ENCODE measurements around the gene OR6N2.

Gene OR6N2

GRCh38 chr1:158814970-158815369 is 34.0 kb upstream of the OR6N2 start:
- TF ChIP-seq CTCF (IDR thresholded peaks at IDR 0.05; ENCODE audit: insufficient read depth, low read length, poor library complexity, severe bottlenecking) (no peak), EZH2phosphoT487 (conservative IDR thresholded peaks at IDR 0.05; ENCODE audit: low read length) (no peak)
- Histone ChIP-seq H3K79me2 (ENCODE audit: insufficient read depth, low read length) (no peaks in the 10 kb centered on the region), H3K9ac (ENCODE audit: low read length) (no peak overlapping the region), H3K4me3 (ENCODE audit: insufficient read depth, low read length, poor library complexity, severe bottlenecking) (no peak overlapping the region), H3K4me2 (ENCODE audit: low read depth, low read length, poor library complexity, severe bottlenecking) (no peak overlapping the region), H3K27me3 (ENCODE audit: low read length) (no peaks in the 10 kb centered on the region), H2AFZ (ENCODE audit: low read depth, low read length, severe bottlenecking) (no peak overlapping the region), H4K20me1 (ENCODE audit: low read depth, low read length) (no peaks in the 10 kb centered on the region), H3K27ac (ENCODE audit: low read depth, low read length) (no peak overlapping the region), H3K9me2 (replicated peaks; ENCODE audit: insufficient read depth, low read length) (no peaks in the 10 kb centered on the region), H3F3A (ENCODE audit: insufficient read depth) (no peaks in the 10 kb centered on the region), H3K36me3 (ENCODE audit: low read length) (no peaks in the 10 kb centered on the region), H3K9me3 (ENCODE audit: insufficient read depth, low read length) (no peaks in the 10 kb centered on the region)

- no peaks in the 10 kb centered on the region for H3F3A ChIP-seq (ENCODE audit: insufficient read depth)
- H3K9me2 ChIP-seq (replicated peaks; ENCODE audit: insufficient read depth, low read length) = no peaks in the 10 kb centered on the region
- H3K27me3 ChIP-seq (ENCODE audit: low read length) = no peaks in the 10 kb centered on the region
- H3K4me2 ChIP-seq (ENCODE audit: low read depth, low read length, poor library complexity, severe bottlenecking) = no peak overlapping the region
- no peak overlapping the region for H3K4me3 ChIP-seq (ENCODE audit: insufficient read depth, low read length, poor library complexity, severe bottlenecking)
- no peaks in the 10 kb centered on the region for H3K79me2 ChIP-seq (ENCODE audit: insufficient read depth, low read length)
- no peak overlapping the region for H2AFZ ChIP-seq (ENCODE audit: low read depth, low read length, severe bottlenecking)
- no peak overlapping the region for H3K27ac ChIP-seq (ENCODE audit: low read depth, low read length)
- H3K36me3 ChIP-seq (ENCODE audit: low read length) = no peaks in the 10 kb centered on the region
- no peaks in the 10 kb centered on the region for H3K9me3 ChIP-seq (ENCODE audit: insufficient read depth, low read length)
- TF ChIP-seq EZH2phosphoT487 (conservative IDR thresholded peaks at IDR 0.05; ENCODE audit: low read length) (no peak), CTCF (IDR thresholded peaks at IDR 0.05; ENCODE audit: insufficient read depth, low read length, poor library complexity, severe bottlenecking) (no peak)
- H4K20me1 ChIP-seq (ENCODE audit: low read depth, low read length) = no peaks in the 10 kb centered on the region
- no peak overlapping the region for H3K9ac ChIP-seq (ENCODE audit: low read length)
Observed at GRCh38 chr1:158813164-158813563, 32.2 kb upstream of the OR6N2 start.

GRCh38 chr1:158812336-158812735 is 31.3 kb upstream of the OR6N2 start:
- H3K79me2 ChIP-seq (ENCODE audit: insufficient read depth, low read length) = no peaks in the 10 kb centered on the region
- H3K27me3 ChIP-seq (ENCODE audit: low read length) = no peaks in the 10 kb centered on the region
- H3F3A ChIP-seq (ENCODE audit: insufficient read depth) = no peaks in the 10 kb centered on the region
- H3K27ac ChIP-seq (ENCODE audit: low read depth, low read length) = no peak overlapping the region
- no peak overlapping the region for H3K4me2 ChIP-seq (ENCODE audit: low read depth, low read length, poor library complexity, severe bottlenecking)
- TF ChIP-seq EZH2phosphoT487 (conservative IDR thresholded peaks at IDR 0.05; ENCODE audit: low read length) (no peak), CTCF (IDR thresholded peaks at IDR 0.05; ENCODE audit: insufficient read depth, low read length, poor library complexity, severe bottlenecking) (no peak)
- no peaks in the 10 kb centered on the region for H3K36me3 ChIP-seq (ENCODE audit: low read length)
- H3K4me3 ChIP-seq (ENCODE audit: insufficient read depth, low read length, poor library complexity, severe bottlenecking) = no peak overlapping the region
- H3K9me3 ChIP-seq (ENCODE audit: insufficient read depth, low read length) = no peaks in the 10 kb centered on the region
- no peaks in the 10 kb centered on the region for H4K20me1 ChIP-seq (ENCODE audit: low read depth, low read length)
- no peaks in the 10 kb centered on the region for H3K9me2 ChIP-seq (replicated peaks; ENCODE audit: insufficient read depth, low read length)
- no peak overlapping the region for H2AFZ ChIP-seq (ENCODE audit: low read depth, low read length, severe bottlenecking)
- no peak overlapping the region for H3K9ac ChIP-seq (ENCODE audit: low read length)

All from SU-DHL-6 (cell line).